ENCODE data around the gene SPEM2.

The SPEM2 gene

DNA sequence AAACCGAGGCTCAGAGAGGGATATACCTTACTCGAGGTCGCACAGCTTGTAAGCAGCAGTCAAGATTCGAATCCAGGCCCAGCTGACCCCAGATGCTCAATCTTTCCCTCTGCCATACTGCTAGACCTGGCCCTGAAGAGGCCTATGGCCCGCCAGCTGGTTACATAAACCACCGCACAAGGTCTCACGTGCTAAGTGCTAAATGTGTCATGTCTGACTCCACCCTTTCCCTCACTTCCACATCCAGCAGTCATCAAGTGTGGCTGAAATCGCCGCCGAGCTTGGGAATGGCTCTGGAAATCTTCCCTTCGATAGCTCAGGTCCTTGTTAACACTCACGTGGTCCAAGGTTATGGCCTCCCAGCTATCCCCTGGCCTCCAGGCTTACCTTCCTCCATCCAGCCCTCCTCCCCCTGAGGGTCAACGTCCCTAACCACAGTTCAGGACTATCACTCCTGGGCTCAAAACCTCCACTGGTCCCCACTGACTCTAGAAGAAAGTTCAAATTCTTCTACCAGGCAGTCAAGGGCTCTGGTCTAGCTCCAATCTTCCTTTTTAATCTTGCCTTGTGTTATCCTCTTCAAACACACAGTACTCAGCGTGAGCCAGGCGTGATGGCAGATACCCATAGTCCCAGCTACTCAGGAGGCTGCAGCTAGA lies 50.5 kb downstream of the SPEM2 start:
- no peak for DNase-seq

GRCh38 chr17:7476494-7476893 lies 51.1 kb downstream of the SPEM2 start:
- DNase-seq, result peak; percentile 40

DNA sequence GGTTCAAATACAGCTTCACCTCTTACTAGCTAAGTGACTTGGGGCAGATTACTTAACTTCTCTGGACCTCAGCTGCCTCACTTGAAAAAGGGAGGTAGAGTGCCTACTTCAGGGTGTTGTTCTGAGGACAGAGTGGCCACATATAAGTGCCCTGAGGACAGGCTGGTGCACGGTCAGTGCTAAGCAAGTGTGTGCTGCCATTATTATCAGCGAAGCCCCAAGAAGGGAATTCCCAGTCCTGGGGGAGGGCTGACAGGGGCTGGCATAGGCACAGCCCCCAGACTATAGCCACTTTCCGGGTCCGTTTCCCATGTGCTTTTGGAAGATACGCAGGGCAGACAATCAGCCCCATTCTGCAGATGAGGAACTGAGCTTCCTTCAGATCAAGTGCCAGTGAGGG lies 51.5 kb downstream of the SPEM2 start:
- DNase-seq, result no peak

All from HCEC 1CT (cell line).